SK-N-SH (cell line): ENCODE data around the gene SLC9A5. TPM values are rescaled to one million over a fixed set of nuclear protein-coding genes. Genes with fewer than 3 reads are reported as not detected.

ENCODE experiments used
- CTCF ChIA-PET: fragments of 300-600, 350-600 bp; formaldehyde crosslinking; extraction: SDS; loops from one replicate; lab custom pipeline; 2021; lab: Yijun Ruan, JAX
- POLR2A ChIA-PET: fragments of 350-600 bp; sonication (Branson Sonifier 250); formaldehyde crosslinking; extraction: SDS; loops from one replicate; lab custom pipeline; 2020; ENCODE audit warnings: antibody characterized with exemption, inconsistent platforms; lab: Yijun Ruan, JAX
- DNase-seq: peaks from one replicate; pipeline ENCODE4 v3.0.0; 2012
- H2AFZ ChIP-seq: fragments of 200-600 bp; sonication (generic); 2 replicates; pipeline ENCODE4 v1.8.1; 2016; ENCODE audit warnings: antibody characterized with exemption, mild to moderate bottlenecking, low read depth
- H3F3A ChIP-seq: fragments of 200-600 bp; sonication (generic); replicated peaks from 2 replicates; pipeline ENCODE3; 2016; ENCODE audit warnings: antibody characterized with exemption, mild to moderate bottlenecking; ENCODE audit not compliant: insufficient read depth
- H3K27ac ChIP-seq, 2 experiments: fragments of 200-500 bp in 1 of 2; fragments of 200-600 bp in 1 of 2; sonication (Bioruptor generic) in 1 of 2; sonication (generic), shearing (Covaris generic) in 1 of 2; 2 replicates each; pipeline versions ENCODE4 v1.5.1 to v1.6.1; 2014 to 2016; ENCODE audit warnings: low read depth in 2 of 2, inconsistent platforms in 1 of 2, low read length in 1 of 2, mild to moderate bottlenecking in 1 of 2, mixed read lengths in 1 of 2
- H3K27me3 ChIP-seq: fragments of 200-600 bp; sonication (generic), shearing (Covaris generic); 2 replicates; pipeline ENCODE4 v1.6.1; 2016; ENCODE audit warnings: mixed run types; ENCODE audit not compliant: insufficient read depth
- H3K36me3 ChIP-seq, 2 experiments: fragments of 200-500 bp in 1 of 2; fragments of 200-600 bp in 1 of 2; sonication (Bioruptor generic) in 1 of 2; sonication (generic) in 1 of 2; replicated peaks in 1 of 2; 2 replicates each; pipeline versions ENCODE3 to v1.5.1; 2014 to 2016; ENCODE audit warnings: low read length in 1 of 2, mild to moderate bottlenecking in 1 of 2; ENCODE audit not compliant: insufficient read depth in 2 of 2, control insufficient read depth in 1 of 2
- H3K4me1 ChIP-seq, 2 experiments: fragments of 200-500 bp in 1 of 2; fragments of 200-600 bp in 1 of 2; sonication (Bioruptor generic) in 1 of 2; sonication (generic), shearing (Covaris generic) in 1 of 2; 2 replicates each; pipeline versions ENCODE4 v1.5.1 to v1.6.1; 2014 to 2016; ENCODE audit warnings: low read depth in 1 of 2, low read length in 1 of 2, mixed run types in 1 of 2; ENCODE audit not compliant: insufficient read depth in 2 of 2, control insufficient read depth in 1 of 2
- H3K4me2 ChIP-seq: fragments of 200-600 bp; sonication (generic), shearing (Covaris generic); 2 replicates; pipeline ENCODE4 v1.6.1; 2017; ENCODE audit warnings: mixed run types
- H3K4me3 ChIP-seq, 2 experiments: fragments of 200-500 bp in 1 of 2; fragments of 200-600 bp in 1 of 2; sonication (Bioruptor generic) in 1 of 2; sonication (generic), shearing (Covaris generic) in 1 of 2; 2 replicates each; pipeline versions ENCODE4 v1.5.1 to v1.8.1; 2014 to 2016; ENCODE audit warnings: low read depth in 2 of 2, inconsistent platforms in 1 of 2, low read length in 1 of 2, mild to moderate bottlenecking in 1 of 2, mixed read lengths in 1 of 2, moderate library complexity in 1 of 2
- H3K79me2 ChIP-seq: fragments of 200-600 bp; sonication (generic); 2 replicates; pipeline ENCODE4 v1.8.1; 2017; ENCODE audit warnings: mild to moderate bottlenecking; ENCODE audit not compliant: insufficient read depth
- H3K9ac ChIP-seq: fragments of 200-600 bp; sonication (generic); 2 replicates; pipeline ENCODE4 v1.6.1; 2017; ENCODE audit warnings: mixed run types
- H3K9me2 ChIP-seq: fragments of 200-600 bp; sonication (generic); 2 replicates; pipeline ENCODE4 v1.6.1; 2017; ENCODE audit warnings: mixed run types
- H3K9me3 ChIP-seq: fragments of 200-600 bp; sonication (generic); 2 replicates; pipeline ENCODE4 v1.6.1; 2017; ENCODE audit warnings: mixed run types, mild to moderate bottlenecking, moderate library complexity
- H4K20me1 ChIP-seq: fragments of 200-600 bp; sonication (generic); 2 replicates; pipeline ENCODE4 v1.6.1; 2017; ENCODE audit warnings: mild to moderate bottlenecking, mixed run types; ENCODE audit not compliant: insufficient read depth
- EP300 ChIP-seq, 2 experiments: IDR thresholded peaks; 2 replicates each; pipeline versions ENCODE4 v1.4.0 to v1.6.1; 2012; ENCODE audit warnings: borderline replicate concordance in 1 of 2, low read depth in 1 of 2, low read length in 1 of 2
- FOSL2 ChIP-seq: IDR thresholded peaks from 2 replicates; pipeline ENCODE4 v1.4.0; 2012; ENCODE audit warnings: low read depth, mild to moderate bottlenecking, moderate library complexity, borderline replicate concordance
- JUND ChIP-seq: IDR thresholded peaks from 2 replicates; pipeline ENCODE4 v1.4.0; 2012
- MXI1 ChIP-seq: IDR thresholded peaks from 2 replicates; pipeline ENCODE4 v1.6.1; 2012; ENCODE audit warnings: mild to moderate bottlenecking, low read depth, low read length, improper control_type of control experiment
- NFIC ChIP-seq: IDR thresholded peaks from 2 replicates; pipeline ENCODE4 v1.4.0; 2012; ENCODE audit warnings: borderline replicate concordance
- NRF1 ChIP-seq: IDR thresholded peaks from 2 replicates; pipeline ENCODE4 v1.6.1; 2012; ENCODE audit warnings: low read depth, mild to moderate bottlenecking, low read length
- RAD21 ChIP-seq: IDR thresholded peaks from 2 replicates; pipeline ENCODE4 v1.6.1; 2012; ENCODE audit warnings: mild to moderate bottlenecking, low read length
- RFX5 ChIP-seq: IDR thresholded peaks from 2 replicates; pipeline ENCODE4 v1.6.1; 2012; ENCODE audit warnings: mild to moderate bottlenecking, improper control_type of control experiment, low read length
- SIN3A ChIP-seq: IDR thresholded peaks from 2 replicates; pipeline ENCODE4 v1.6.1; 2012; ENCODE audit warnings: low read depth, mild to moderate bottlenecking, low read length, moderate library complexity, borderline replicate concordance
- SMC3 ChIP-seq: IDR thresholded peaks from 2 replicates; pipeline ENCODE4 v1.6.1; 2012; ENCODE audit warnings: low read depth, low read length, improper control_type of control experiment
- TAF1 ChIP-seq: IDR thresholded peaks from 2 replicates; pipeline ENCODE4 v1.6.1; 2012; ENCODE audit warnings: low read depth, mild to moderate bottlenecking, low read length, moderate library complexity, borderline replicate concordance
- YY1 ChIP-seq: IDR thresholded peaks from 2 replicates; pipeline ENCODE4 v1.4.0; 2012; ENCODE audit warnings: low read depth, mild to moderate bottlenecking
- WGBS: methylation state at CpG from one replicate; pipeline ENCODE4 v1.1.6; 2017; ENCODE audit warnings: low lambda C conversion rate; 5-methylcytosine and 5-hydroxymethylcytosine counted together
- polyA plus RNA-seq, 3 experiments: library from polyadenylated mRNA; depleted of rRNA; stranded (reverse); fragments of >200 nt; gene quantifications; 2 replicates each; pipeline ENCODE4 v1.2.3, GENCODE V29; 2012
- TF ChIP-seq, protein P1 (sequence below): IDR thresholded peaks from 2 replicates; pipeline ENCODE4 v1.4.0; 2012; ENCODE audit warnings: low read depth, borderline replicate concordance
- TF ChIP-seq, protein P2 (sequence below): fragments of 200-600 bp; sonication (generic); IDR thresholded peaks from 2 replicates; pipeline ENCODE4 v1.6.1; 2017; ENCODE audit warnings: antibody characterized with exemption, mild to moderate bottlenecking, moderate library complexity
- TF ChIP-seq, protein P3 (sequence below): IDR thresholded peaks from 2 replicates; pipeline ENCODE4 v1.4.0; 2012; ENCODE audit warnings: low read depth
- TF ChIP-seq, protein P4 (sequence below): fragments of 150-350 bp; IDR thresholded peaks from 2 replicates; pipeline ENCODE4 v1.6.1; 2017; ENCODE audit warnings: antibody characterized with exemption, low read length, low read depth, borderline replicate concordance
- TF ChIP-seq, protein P5 (sequence below): IDR thresholded peaks from 2 replicates; pipeline ENCODE4; 2012

Gene SLC9A5
- polyA plus RNA-seq, 1 of the 3 experiments (the other 2 are of a cell fraction): 4.1 TPM

DNA sequence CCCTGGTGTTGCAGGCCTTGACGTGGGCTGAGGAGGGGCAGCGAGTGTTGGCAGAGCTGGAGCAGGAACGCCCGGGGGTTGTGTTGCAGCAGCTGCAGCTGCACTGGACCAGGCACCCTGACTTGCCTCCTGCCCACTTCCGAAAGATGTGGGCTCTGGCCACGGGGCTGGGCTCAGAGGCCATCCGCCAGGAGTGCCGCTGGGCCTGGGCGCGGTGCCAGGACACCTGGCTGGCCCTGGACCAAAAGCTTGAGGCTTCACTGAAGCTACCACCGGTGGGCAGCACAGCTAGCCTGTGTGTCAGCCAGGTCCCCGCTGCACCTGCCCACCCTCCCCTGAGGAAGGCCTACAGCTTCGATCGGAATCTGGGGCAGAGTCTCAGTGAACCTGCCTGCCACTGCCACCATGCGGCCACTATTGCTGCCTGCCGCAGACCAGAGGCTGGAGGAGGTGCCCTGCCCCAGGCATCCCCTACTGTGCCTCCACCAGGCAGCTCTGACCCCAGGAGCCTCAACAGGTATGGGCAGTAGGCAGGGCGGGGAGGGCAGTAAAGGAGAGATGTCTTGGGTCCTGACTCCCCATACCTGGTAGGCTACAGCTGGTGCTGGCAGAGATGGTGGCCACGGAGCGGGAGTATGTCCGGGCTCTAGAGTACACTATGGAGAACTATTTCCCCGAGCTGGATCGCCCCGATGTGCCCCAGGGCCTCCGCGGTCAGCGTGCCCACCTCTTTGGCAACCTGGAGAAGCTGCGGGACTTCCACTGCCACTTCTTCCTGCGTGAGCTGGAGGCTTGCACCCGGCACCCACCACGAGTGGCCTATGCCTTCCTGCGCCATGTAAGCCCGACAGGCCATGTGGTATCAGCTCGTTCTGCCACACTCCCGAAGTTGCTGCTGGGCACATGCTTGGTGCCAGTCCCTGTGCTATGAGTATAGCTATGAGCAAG, 36.2 kb downstream of the SLC9A5 start:
- no peaks in the 10 kb centered on the region for H3K27me3 ChIP-seq
- peak; percentile 69 for DNase-seq
- no peaks in the 10 kb centered on the region for H3K9me2 ChIP-seq
- H3K4me3 ChIP-seq: no peak overlapping the region
- no peaks in the 10 kb centered on the region for H4K20me1 ChIP-seq
- peaks cover 5% of the 10 kb centered on the region for H3K79me2 ChIP-seq
- H3K9ac ChIP-seq: no peak overlapping the region
- TF ChIP-seq, protein P1, sequence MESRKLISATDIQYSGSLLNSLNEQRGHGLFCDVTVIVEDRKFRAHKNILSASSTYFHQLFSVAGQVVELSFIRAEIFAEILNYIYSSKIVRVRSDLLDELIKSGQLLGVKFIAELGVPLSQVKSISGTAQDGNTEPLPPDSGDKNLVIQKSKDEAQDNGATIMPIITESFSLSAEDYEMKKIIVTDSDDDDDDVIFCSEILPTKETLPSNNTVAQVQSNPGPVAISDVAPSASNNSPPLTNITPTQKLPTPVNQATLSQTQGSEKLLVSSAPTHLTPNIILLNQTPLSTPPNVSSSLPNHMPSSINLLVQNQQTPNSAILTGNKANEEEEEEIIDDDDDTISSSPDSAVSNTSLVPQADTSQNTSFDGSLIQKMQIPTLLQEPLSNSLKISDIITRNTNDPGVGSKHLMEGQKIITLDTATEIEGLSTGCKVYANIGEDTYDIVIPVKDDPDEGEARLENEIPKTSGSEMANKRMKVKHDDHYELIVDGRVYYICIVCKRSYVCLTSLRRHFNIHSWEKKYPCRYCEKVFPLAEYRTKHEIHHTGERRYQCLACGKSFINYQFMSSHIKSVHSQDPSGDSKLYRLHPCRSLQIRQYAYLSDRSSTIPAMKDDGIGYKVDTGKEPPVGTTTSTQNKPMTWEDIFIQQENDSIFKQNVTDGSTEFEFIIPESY: no peak
- TF ChIP-seq, protein P2, sequence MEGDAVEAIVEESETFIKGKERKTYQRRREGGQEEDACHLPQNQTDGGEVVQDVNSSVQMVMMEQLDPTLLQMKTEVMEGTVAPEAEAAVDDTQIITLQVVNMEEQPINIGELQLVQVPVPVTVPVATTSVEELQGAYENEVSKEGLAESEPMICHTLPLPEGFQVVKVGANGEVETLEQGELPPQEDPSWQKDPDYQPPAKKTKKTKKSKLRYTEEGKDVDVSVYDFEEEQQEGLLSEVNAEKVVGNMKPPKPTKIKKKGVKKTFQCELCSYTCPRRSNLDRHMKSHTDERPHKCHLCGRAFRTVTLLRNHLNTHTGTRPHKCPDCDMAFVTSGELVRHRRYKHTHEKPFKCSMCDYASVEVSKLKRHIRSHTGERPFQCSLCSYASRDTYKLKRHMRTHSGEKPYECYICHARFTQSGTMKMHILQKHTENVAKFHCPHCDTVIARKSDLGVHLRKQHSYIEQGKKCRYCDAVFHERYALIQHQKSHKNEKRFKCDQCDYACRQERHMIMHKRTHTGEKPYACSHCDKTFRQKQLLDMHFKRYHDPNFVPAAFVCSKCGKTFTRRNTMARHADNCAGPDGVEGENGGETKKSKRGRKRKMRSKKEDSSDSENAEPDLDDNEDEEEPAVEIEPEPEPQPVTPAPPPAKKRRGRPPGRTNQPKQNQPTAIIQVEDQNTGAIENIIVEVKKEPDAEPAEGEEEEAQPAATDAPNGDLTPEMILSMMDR: peak; percentile 34
- TF ChIP-seq YY1: no peak
- TF ChIP-seq, protein P3, sequence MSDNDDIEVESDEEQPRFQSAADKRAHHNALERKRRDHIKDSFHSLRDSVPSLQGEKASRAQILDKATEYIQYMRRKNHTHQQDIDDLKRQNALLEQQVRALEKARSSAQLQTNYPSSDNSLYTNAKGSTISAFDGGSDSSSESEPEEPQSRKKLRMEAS: no peak
- no peak for TF ChIP-seq NRF1
- TF ChIP-seq SIN3A: no peak
- TF ChIP-seq TAF1: no peak
- peak; percentile 31; the same call in 1 of the 2 replicates for TF ChIP-seq SMC3
- TF ChIP-seq MXI1: no peak
- TF ChIP-seq RAD21: peak; percentile 31; the same call in 1 of the 2 replicates
- TF ChIP-seq, protein P4, sequence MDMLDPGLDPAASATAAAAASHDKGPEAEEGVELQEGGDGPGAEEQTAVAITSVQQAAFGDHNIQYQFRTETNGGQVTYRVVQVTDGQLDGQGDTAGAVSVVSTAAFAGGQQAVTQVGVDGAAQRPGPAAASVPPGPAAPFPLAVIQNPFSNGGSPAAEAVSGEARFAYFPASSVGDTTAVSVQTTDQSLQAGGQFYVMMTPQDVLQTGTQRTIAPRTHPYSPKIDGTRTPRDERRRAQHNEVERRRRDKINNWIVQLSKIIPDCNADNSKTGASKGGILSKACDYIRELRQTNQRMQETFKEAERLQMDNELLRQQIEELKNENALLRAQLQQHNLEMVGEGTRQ: no peak
- no peak for TF ChIP-seq JUND
- peak; percentile 40; the same call in 1 of the 2 replicates for TF ChIP-seq NFIC
- TF ChIP-seq EP300 (IDR thresholded peaks at IDR 0.05; ENCODE audit: borderline replicate concordance in 1 of 2, low read depth in 1 of 2, low read length in 1 of 2): no peak
- TF ChIP-seq RFX5: no peak
- TF ChIP-seq, protein P5, sequence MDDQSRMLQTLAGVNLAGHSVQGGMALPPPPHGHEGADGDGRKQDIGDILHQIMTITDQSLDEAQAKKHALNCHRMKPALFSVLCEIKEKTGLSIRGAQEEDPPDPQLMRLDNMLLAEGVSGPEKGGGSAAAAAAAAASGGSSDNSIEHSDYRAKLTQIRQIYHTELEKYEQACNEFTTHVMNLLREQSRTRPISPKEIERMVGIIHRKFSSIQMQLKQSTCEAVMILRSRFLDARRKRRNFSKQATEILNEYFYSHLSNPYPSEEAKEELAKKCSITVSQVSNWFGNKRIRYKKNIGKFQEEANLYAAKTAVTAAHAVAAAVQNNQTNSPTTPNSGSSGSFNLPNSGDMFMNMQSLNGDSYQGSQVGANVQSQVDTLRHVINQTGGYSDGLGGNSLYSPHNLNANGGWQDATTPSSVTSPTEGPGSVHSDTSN: no peak
- no peak for TF ChIP-seq FOSL2
- peaks cover 12 to 40% of the 10 kb centered on the region in 2 experiments for H3K36me3 ChIP-seq
- peaks cover 2 to 30% of the 10 kb centered on the region in 2 experiments; a peak in 2 of 4 replicates for H3K4me1 ChIP-seq
- no peak overlapping the region for H2AFZ ChIP-seq
- CTCF ChIA-PET: interaction anchor here (0.7 to 3.8 kb wide), 20 partner anchors 8 to 307 kb away, joined by 3 to 23 read pairs (median 4); partner anchors contain the start of genes FHOD1, KCTD19, LRRC36 and SLC9A5
- H3K9me3 ChIP-seq: no peaks in the 10 kb centered on the region
- peaks cover 9% of the 10 kb centered on the region for H3F3A ChIP-seq
- POLR2A ChIA-PET: interaction anchor here (1.1 to 1.3 kb wide), 3 partner anchors 12 to 58 kb away, joined by 3 to 4 read pairs (median 3); partner anchors contain the start of gene TMEM208
- 95% methylated on average over 18 of the region's 34 CpGs for WGBS
- H3K4me2 ChIP-seq: no peak overlapping the region
- H3K27ac ChIP-seq: peak overlapping the region in 1 of 2 experiments; percentile 48; a peak in 1 of 4 replicates
